Measurements from ENCODE around the gene FXYD6.
"Not testable (repeated sequence)": the region's sequence is repeated elsewhere in the genome, so short reads cannot be mapped to it uniquely, and the experiment has no call there.

FXYD6 gene, protein sequence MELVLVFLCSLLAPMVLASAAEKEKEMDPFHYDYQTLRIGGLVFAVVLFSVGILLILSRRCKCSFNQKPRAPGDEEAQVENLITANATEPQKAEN

GRCh38 chr11:117876341-117877119, at the start of gene FXYD6:
FXYD6 (minus strand) TSS chr11:117876658; CDS start chr11:117842776, 33,882 bp downstream.
- peak in 1 of 2 experiments; percentile 75 for DNase-seq

DNA sequence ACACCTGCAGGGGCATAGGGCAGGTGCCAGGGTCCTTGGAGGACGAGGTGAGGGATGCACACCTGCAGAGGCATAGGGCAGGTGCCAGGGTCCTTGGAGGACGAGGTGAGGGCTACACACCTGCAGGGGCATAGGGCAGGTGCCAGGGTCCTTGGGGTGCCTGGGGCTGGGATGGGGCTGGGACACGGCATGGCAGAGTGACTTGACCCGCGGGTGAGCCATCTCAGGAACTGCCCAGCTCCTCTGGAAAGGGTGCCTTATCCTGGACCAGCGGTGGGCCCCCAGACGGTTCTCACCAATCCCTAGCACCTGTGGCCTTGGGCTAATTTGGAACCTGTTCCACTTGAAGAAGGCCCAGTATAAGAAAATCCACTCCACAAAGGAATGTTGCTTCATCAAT, 49.7 kb upstream of the FXYD6 start:
- DNase-seq = not testable (repeated sequence)

DNA sequence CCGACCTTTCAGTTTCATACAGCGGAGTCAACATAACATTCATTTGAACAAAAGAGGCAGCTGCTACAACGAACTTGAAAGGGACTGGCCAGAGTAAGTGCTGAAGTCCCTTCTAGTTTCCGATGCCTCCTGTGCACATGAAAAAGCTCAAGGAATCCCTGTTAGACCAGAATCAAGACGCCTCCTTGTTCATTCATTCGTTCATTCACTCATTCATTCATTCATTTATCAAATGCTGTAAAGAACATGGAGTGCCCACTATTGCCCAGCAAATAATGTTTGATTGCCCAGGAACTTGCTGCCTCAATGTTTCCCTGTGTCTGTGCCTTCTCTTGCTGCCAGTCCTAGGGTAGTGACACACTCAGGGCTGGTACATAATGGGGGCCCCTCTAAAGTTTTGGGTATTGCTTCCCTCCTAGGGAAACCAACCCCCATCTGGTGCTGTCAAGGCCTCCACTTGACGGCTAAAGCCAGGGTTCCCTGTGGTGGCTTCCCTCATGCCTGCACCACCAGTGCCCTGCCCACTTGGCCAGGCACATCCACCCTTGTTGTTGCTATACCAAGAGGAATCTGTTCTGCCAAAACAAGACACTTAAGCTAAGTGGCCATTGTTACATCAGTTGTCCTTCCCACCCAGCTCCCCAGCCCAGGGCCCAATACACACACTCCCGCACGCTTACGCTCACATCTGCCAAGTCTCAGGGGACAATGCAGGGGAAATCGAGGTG, 48.9 kb upstream of the FXYD6 start:
- DNase-seq = no peak

DNA sequence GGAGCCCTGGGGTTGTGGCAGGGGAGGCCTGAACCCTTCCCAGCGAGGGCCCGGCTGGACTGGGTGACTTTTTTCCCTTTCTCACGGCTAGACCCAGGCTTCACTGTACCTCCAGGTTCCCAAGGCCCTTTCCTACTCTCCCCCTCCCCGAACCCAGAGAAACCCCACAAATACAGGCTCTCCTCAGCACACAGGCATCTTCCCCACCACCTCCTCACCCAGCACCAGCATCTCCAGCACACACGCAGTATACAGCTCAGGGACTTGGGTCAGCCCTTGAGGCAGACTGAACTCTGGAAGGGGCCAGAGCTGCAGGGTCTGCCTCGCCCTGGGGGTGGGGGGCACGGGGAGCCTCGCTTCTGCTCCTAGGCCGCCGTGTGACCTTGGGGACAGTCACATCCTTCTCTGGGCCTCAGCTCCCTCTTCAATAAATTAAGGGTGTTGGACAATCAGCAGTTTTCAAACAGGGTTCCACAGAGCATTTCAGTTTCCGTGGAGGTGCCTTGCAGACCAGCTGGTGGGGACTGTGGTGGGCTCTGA, 48.2 kb upstream of the FXYD6 start:
- no peak for DNase-seq

DNA sequence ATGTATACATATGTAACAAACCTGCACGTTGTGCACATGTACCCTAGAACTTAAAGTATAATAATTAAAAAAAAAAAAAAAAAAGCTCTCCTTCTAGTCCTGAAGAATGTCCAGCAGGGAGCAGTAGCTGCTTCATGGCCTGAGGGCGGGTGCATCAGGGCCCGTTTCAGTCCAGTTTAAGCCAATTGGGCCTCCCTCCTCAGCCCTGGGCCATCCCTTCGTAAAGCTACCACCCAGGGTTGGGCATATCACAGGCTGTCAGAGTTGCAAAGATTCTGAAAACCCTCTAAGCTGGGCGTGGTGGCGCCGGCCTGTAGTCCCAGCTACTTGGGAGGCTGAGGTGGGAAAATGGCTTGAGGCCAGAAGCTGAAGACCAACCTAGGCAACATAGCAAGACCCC, 47.3 kb upstream of the FXYD6 start:
- DNase-seq = no peak

DNA sequence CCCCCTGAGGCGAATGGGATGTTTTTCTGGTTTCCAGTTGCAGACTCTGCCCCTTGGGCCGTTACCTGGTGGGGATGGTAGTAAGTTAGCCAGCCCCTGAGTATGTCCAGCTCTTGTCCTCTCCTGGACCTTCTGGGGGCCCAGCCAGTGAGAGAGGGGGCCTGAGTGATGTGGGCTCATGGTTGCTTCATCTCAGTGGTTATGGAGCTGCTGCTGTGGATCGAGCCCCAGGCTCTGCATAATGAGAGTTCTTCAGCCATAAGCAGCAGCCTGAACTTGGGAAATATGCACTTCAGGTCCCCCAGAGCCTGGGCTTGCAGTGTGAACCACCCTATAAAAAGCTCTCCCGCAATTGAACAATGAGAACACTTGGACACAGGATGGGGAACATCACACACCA, 46.8 kb upstream of the FXYD6 start:
- no peak for DNase-seq

DNA sequence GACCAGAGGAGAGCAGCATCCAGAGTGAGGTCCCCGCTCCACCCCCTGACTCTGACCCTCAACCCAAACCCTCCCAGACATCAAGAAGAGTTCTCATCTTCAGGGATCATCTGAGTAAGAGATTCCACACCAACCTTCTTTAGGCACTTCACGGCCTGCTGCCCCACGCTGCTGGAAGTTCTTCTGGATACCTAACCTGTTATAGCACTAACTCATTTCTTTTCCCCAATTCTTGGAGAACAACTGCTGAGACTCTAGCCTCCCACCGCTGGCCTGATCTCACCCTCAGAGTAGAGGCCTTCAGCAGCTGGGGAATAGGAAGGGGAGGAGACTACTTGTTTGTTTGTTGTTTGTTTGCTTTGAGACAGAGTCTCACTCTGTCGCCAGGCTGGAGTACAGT, 45.4 kb upstream of the FXYD6 start:
- DNase-seq = no peak

- DNase-seq = no peak
Observed at GRCh38 chr11:117921456-117921855, 45.0 kb upstream of the FXYD6 start.

DNA sequence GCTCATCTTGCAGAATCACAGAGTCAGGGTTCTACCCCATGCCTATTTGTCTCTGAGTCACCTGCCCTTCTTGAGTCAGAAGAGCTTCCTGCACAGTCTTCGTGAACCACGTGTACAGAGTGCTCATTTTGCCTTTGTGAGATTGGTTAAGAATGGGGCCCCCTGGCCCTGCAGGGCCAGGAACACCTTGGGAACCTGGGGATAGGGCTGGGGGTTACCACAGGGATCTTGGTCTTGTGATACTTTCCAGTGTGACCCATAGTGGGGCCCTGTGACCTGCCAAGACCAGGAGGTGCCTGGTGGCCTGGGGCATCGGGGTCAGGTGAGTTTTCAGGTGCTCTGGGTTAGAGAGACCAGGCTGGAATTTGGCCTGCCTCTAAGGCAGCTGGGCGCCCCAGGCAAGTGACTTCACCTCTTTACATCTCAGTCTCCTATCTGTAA, 43.3 kb upstream of the FXYD6 start:
- no peak for DNase-seq

DNA sequence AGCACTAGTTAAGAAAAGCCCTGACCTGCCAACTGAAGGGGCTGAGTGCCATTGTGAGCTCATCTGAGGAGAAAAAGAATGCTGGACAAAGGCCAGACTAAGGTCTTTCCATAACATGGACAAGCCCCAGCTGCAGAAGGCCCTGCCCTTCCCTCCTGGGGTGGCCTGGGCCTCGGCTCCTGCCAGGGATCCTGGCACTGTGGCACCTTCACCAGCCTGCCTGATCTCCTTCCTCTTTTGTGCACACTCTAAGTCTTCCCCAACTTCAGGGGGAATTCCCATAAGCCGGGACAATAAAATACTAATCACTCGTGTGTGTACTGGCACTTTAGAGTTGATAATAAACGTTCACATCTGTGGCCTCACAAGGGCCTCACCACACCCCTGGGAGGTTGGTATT, 42.9 kb upstream of the FXYD6 start:
- no peak for DNase-seq

DNA sequence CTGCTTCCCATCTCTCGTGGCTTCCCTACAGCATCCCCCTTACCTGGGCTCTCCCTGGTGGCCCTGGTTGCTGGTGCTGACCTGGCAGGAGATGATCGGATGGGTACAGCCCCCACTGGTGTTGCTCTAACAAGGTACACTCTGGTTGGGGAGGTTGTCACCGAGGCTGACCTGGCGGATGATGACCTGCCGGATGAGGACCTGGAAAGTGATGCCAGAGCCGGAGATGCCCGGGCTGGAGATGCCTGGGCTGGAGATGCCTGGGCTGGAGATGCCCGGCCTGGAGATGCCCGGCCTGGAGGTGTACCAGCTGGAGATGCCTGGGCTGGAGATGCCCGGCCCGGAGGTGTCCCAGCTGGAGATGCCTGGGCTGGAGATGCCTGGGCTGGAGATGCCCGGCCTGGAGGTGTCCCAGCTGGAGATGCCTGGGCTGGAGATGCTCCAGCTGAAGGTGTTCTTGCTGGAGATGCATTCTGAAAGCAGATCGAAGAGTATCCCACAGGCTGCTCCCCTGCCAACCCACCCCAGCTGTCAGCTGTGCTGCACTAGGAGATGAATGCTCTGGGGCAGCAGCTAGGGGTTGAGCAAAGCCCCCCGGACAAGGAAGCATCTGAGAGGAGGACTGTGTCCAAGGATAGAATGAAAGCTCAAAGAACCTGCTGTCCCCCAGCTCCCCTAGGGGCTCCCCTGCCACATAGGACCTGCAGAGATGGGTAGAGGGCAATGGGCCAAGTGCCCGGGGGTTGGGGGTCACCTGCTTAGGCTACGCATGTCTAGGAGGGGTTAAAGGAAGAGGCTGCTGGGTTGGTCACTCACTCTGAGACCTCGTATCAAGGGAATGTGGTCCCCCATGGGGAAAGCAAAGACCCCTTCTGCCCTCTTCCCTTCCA, 42.2 kb upstream of the FXYD6 start:
- DNase-seq = no peak

DNA sequence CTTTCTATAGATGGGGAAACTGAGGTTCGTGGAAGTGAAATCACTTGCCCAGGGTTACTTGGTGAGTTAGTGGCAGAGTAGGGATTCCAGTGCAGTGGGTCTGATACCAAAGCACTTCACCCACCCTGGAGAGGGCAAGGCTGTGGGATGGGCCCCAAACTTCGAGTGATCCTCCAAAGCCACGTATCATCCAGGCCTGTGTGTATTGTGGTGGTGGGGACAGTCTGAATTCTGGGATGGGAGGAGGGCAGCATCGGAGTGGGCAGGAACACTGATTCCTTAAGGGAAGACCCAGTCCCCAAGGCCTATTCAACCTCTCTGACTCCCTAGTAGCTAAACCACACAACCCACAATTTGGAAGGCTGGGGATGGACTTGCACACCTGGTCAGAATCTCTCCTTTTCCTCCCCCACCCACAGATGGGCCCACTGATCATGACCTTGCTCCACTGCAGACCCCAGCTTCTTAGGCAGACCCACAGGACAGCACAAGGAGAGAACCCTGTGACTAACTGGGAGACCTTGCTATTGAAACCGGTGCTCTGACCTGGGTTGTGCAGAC, 41.2 kb upstream of the FXYD6 start:
- DNase-seq = no peak

GRCh38 chr11:117916956-117917355, 40.5 kb upstream of the FXYD6 start:
- no peak for DNase-seq

DNA sequence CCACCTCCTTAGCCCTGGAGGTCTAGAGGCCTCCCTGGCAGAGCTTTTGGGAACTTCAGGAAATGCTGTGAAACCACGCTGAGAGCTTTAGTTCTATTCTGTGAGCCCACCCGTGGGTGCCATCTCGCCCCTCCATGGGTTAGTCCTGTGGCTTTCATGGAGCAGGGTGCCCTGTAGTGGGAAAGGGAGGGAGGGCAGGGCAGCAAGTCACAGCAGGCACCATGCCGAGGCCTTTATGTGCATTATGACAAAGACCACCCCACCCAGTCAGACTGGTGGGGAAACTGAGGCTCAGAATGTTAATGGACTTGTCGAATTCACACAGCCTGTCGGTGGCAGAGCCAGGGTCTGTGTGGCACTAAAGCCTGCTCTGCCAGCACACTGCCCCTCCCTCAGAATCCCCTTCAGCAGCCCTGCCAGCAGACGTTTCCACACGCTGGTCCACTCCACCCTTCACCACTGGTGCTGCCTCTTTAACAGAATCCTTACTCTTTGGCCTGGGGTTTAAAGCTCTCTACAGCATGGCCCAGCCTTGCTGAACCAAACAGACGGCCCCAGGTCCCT, 39.3 kb upstream of the FXYD6 start:
- no peak for DNase-seq

GRCh38 chr11:117914991-117915618, 38.6 kb upstream of the FXYD6 start:
- DNase-seq = no peak

- DNase-seq = no peak
Observed at GRCh38 chr11:117914398-117914761, 37.9 kb upstream of the FXYD6 start.

DNA sequence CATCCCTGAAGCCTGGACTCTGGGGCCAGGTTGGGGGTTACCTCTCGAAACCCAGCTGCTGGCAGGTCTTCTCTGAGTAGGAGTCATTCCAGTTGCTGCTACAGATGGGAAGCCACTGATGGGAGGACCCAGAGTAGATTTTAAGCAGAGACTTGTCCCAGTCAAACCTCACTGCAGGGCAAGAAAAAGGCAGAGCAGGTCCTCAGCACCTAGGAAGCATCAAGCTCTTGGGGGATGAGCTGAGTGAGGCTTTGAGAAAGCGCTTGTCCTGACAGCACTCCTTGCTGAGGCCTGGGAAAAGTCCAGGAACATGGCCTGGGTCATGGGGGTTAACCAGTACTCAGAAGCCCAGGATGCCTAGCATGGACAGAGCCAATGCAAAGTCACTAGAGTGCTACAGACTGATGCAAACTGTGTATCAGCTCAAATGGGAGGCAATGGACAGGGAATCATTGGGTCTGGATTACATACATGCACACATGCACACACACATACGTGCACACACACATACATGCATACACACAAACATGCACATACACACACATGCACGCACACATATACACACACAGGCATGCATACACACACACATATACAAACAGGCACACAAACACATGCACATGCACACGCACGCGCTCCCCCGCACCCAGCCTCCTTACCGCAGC, 37.4 kb upstream of the FXYD6 start:
- no peak for DNase-seq

DNA sequence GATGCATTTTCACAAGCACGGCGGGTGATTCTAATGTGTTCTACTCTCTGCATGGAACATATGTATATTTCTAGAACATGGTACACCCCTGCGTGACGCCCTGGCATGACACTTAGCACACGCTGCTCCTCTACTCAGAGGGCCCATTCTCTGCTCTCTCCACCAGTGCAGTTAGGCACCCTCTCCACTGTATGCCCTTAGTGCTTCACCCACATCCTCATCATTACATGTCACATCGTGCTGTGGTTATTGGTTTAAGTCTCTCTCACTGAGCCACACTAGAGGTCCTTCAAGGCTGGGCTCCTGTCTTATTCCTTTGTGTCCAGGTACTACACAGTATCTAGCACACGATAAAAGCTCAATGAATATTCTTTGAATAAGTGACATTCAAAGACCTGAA, 36.0 kb upstream of the FXYD6 start:
- DNase-seq = no peak

- DNase-seq = no peak
Observed at GRCh38 chr11:117911694-117912093, 35.2 kb upstream of the FXYD6 start.

GRCh38 chr11:117910941-117911655, 34.6 kb upstream of the FXYD6 start:
- no peak for DNase-seq

Data from NCI-H446 (cell line).